ENCODE results near the gene MINDY1. TPM values are rescaled to one million over a fixed set of nuclear protein-coding genes. Genes with fewer than 3 reads are reported as not detected.

Gene MINDY1
- total and polyA plus RNA-seq, 10 of the 15 experiments (the other 5 are each of a cell fraction or from before 2014, with no cell fraction given): 0.48 to 8.8 (median 5.0) TPM

- TF ChIP-seq MEF2B (IDR thresholded peaks at IDR 0.05; ENCODE audit: partially characterized antibody, poor library complexity, severe bottlenecking) (no peak), ZZZ3 (IDR thresholded peaks at IDR 0.05; ENCODE audit: control insufficient read depth, insufficient read length, low read depth) (no peak), POLR2AphosphoS5 (IDR thresholded peaks at IDR 0.05; ENCODE audit: low read length) (peak; percentile 40; the same call in 1 of the 2 replicates), SMAD1 (IDR thresholded peaks at IDR 0.05; ENCODE audit: low read depth, partially characterized antibody) (no peak), ZNF217 (IDR thresholded peaks at IDR 0.05) (peak; percentile 83), CBX3 (IDR thresholded peaks at IDR 0.05; ENCODE audit: borderline replicate concordance, low read depth) (no peak), KLF5 (IDR thresholded peaks at IDR 0.05; ENCODE audit: partially characterized antibody) (no peak), LARP7 (IDR thresholded peaks at IDR 0.05) (peak; percentile 52; the same call in 1 of the 2 replicates), IKZF1 (conservative IDR thresholded peaks at IDR 0.05) (peak; percentile 76; the same call in 1 of the 2 replicates), E4F1 (IDR thresholded peaks at IDR 0.05; ENCODE audit: borderline replicate concordance, partially characterized antibody) (no peak), RFX5 (IDR thresholded peaks at IDR 0.05; ENCODE audit: low read depth, low read length) (peak; percentile 85), CHD4 (IDR thresholded peaks at IDR 0.05) (no peak), FOXM1 (IDR thresholded peaks at IDR 0.05; ENCODE audit: low read depth, low read length) (no peak), YBX1 (IDR thresholded peaks at IDR 0.05) (no peak)
These were observed 1.8 kb upstream of the MINDY1 start, which contains the start of gene PRUNE1 (continued) for GRCh38 chr1:151008244-151009205.
